Heart right ventricle (tissue), 16 donors: Measurements from ENCODE around the gene ADAMTS2. TPM values are rescaled to one million over a fixed set of nuclear protein-coding genes. Genes with fewer than 3 reads are reported as not detected.
A peak's percentile ranks its signal among the peaks of the same experiment; 100 is the strongest.

ENCODE experiments used
- ATAC-seq, 8 donors: fragments of 200-7000 bp; cut with Tn5 transposase; one replicate each; pipeline ENCODE4 v1.9.1; 2020; ENCODE audit warnings: mild to moderate bottlenecking in 8 of 8, moderate library complexity in 8 of 8, moderate number of reproducible peaks in 1 of 8
- DNase-seq, 2 donors: peaks; one replicate each; pipeline ENCODE4 v3.0.0-alpha.2; 2020
- H3K27ac ChIP-seq, 10 donors: fragments of 200-600 bp; sonication (generic) in 2 of 10; one replicate each; pipeline versions ENCODE4 v1.5.0 to v1.8.0; 2020 to 2022; ENCODE audit warnings: mild to moderate bottlenecking in 3 of 10
- H3K27me3 ChIP-seq, 7 donors: fragments of 200-600 bp; one replicate each; pipeline ENCODE4 v1.8.0; 2021 to 2022; ENCODE audit warnings: mild to moderate bottlenecking in 2 of 7
- H3K36me3 ChIP-seq, 9 donors: fragments of 200-600 bp; sonication (generic) in 1 of 9; one replicate each; pipeline versions ENCODE4 v1.5.0 to v1.8.0; 2020 to 2022; ENCODE audit warnings: mild to moderate bottlenecking in 2 of 9
- H3K4me1 ChIP-seq, 9 donors: fragments of 200-600 bp; sonication (generic) in 1 of 9; one replicate each; pipeline versions ENCODE4 v1.5.0 to v1.8.0; 2020 to 2022; ENCODE audit warnings: mild to moderate bottlenecking in 4 of 9
- H3K4me3 ChIP-seq, 10 donors: fragments of 200-600 bp; sonication (generic) in 2 of 10; one replicate each; pipeline versions ENCODE4 v1.5.0 to v1.8.0; 2020 to 2022; ENCODE audit warnings: mild to moderate bottlenecking in 7 of 10, moderate library complexity in 2 of 10
- H3K9me3 ChIP-seq, 11 donors: fragments of 200-600 bp in 10 of 11; sonication (generic) in 2 of 11; one replicate each; pipeline versions ENCODE4 v1.5.0 to v1.8.0; 2013 to 2022; ENCODE audit warnings: mild to moderate bottlenecking in 2 of 11, control low read depth in 1 of 11, moderate library complexity in 1 of 11
- WGBS, 2 donors: extraction: QIAGEN DNeasy Blood & Tissue Kit; methylation state at CpG; one replicate each; pipeline ENCODE4 v1.1.7; 2013; ENCODE audit warnings: inconsistent platforms in 1 of 2; 5-methylcytosine and 5-hydroxymethylcytosine counted together
- intact Hi-C, 10 donors: fragments of 100-400 bp; cut with DNase I; formaldehyde crosslinking; loops; one replicate each; pipeline versions ENCODE4 v1.11.1 to v1.14.2; 2022
- polyA plus RNA-seq, 2 donors: library from polyadenylated mRNA; stranded (reverse); fragments of 200-250 nt; gene quantifications; one replicate each; pipeline ENCODE4 v1.2.3, GENCODE V29; 2013
- total RNA-seq, 10 donors: library from RNA; stranded (reverse); fragmentation: NEBNext Ultra II Directional in 3 of 10; extraction: Animal tissue kit (Norgen Biotek cat#: 25700) in 3 of 10; gene quantifications; one replicate each; pipeline versions ENCODE4 v1.2.1 to v1.2.4, GENCODE V29; 2021 to 2023
- TF ChIP-seq, protein P1 (sequence below), 9 donors: fragments of 200-600 bp; sonication (generic) in 2 of 9; IDR thresholded peaks; one replicate each; pipeline versions ENCODE4 v1.5.0 to v1.8.0; 2021 to 2022; ENCODE audit warnings: antibody characterized with exemption in 9 of 9, mild to moderate bottlenecking in 5 of 9, moderate library complexity in 1 of 9
- donor health status: Arrhythmogenic right ventricular cardiomyopathy.
- donor health status: ischemic (EF 13 %, LVEDD 7.1; RV severe dilation, severe dysfunction).
- donor health status: healthy with polysubstance abuse.
- donor health status: DM: no; HTN: yes; CAD: no.
- donor health status: DM: no; HTN: no; CAD: no.
- donor health status: ischemic (EF 25% LVEDD 6.9; RV normal size, moderate dysfunction).
- donor health status: ischemic (EF 25% LVEDD 5.7; RV mildly dilated, moderate dysfunction).
- donor health status: healthy.
- donor health status: DM: yes; HTN: yes; CAD: no.
- donor health status: Ischemic cardiomyopathy.
- donor health status: ischemic (EF 35%, LVEDD 5.7; RV mildly dilated, moderate dysfunction).
- donor health status: nonischemic (EF 11% LVEDD 7.7; RV severe dilation, severe dysfunction).
- donor health status: DM: yes; HTN: yes; CAD: no.
- donor health status: PGD.
- donor health status: ischemic (EF 29% LVEDD 5.4; RV normal size, mild dysfunction).
- donor health status: nonischemic (EF 23%, LVEDD 6.1; RV moderate dilation, normal function).

ADAMTS2 gene
- total and polyA plus RNA-seq, 12 donors: 1.7 to 13.5 (median 3.9) TPM

- DNase-seq: no peak
- 47 to 72% methylated on average over 5 of the region's 5 CpGs for WGBS, 2 donors
Measured at GRCh38 chr5:179244044-179244443, 101.2 kb downstream of the ADAMTS2 start.

GRCh38 chr5:179243333-179243732 is 101.9 kb downstream of the ADAMTS2 start:
- Histone ChIP-seq H3K4me1 (peaks cover 0 to 39% (median 11%) of the 10 kb centered on the region in 9 donors), H3K36me3 (no peaks in the 10 kb centered on the region), H3K27ac (peak overlapping the region in 2 of 10 donors; percentile 1 to 19), H3K4me3 (no peak overlapping the region), H3K9me3 (peaks cover 0 to 24% (median 11%) of the 10 kb centered on the region in 11 donors), H3K27me3 (peaks cover 0 to 12% (median 0%) of the 10 kb centered on the region in 7 donors)
- TF ChIP-seq, protein P1, sequence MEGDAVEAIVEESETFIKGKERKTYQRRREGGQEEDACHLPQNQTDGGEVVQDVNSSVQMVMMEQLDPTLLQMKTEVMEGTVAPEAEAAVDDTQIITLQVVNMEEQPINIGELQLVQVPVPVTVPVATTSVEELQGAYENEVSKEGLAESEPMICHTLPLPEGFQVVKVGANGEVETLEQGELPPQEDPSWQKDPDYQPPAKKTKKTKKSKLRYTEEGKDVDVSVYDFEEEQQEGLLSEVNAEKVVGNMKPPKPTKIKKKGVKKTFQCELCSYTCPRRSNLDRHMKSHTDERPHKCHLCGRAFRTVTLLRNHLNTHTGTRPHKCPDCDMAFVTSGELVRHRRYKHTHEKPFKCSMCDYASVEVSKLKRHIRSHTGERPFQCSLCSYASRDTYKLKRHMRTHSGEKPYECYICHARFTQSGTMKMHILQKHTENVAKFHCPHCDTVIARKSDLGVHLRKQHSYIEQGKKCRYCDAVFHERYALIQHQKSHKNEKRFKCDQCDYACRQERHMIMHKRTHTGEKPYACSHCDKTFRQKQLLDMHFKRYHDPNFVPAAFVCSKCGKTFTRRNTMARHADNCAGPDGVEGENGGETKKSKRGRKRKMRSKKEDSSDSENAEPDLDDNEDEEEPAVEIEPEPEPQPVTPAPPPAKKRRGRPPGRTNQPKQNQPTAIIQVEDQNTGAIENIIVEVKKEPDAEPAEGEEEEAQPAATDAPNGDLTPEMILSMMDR (IDR thresholded peaks at IDR 0.05): no peak
- WGBS, 2 donors: 36% methylated on average over 3 of the region's 3 CpGs
- ATAC-seq (peak in 6 of 8 donors; percentile 31 to 68 (median 49)), DNase-seq (no peak)
- intact Hi-C loops: no loop called here

More at GRCh38 chr5:179244044-179244443, 101.2 kb downstream of the ADAMTS2 start:
- ATAC-seq: no peak
- H3K36me3 ChIP-seq: no peaks in the 10 kb centered on the region
- TF ChIP-seq, protein P1 (IDR thresholded peaks at IDR 0.05): no peak
- H3K27ac ChIP-seq: peak overlapping the region in 1 of 10 donors; percentile 19
- H3K27me3 ChIP-seq: peaks cover 0 to 12% (median 0%) of the 10 kb centered on the region in 7 donors
- H3K4me1 ChIP-seq: peaks cover 0 to 39% (median 11%) of the 10 kb centered on the region in 9 donors
- peaks cover 0 to 24% (median 11%) of the 10 kb centered on the region in 11 donors for H3K9me3 ChIP-seq
- no peak overlapping the region for H3K4me3 ChIP-seq
- intact Hi-C loops: no loop called here

GRCh38 chr5:179242676-179243075 is 102.6 kb downstream of the ADAMTS2 start:
- DNase-seq (no peak), ATAC-seq (no peak)
- peaks cover 0 to 39% (median 11%) of the 10 kb centered on the region in 9 donors for H3K4me1 ChIP-seq
- 79 to 86% methylated on average over 6 of the region's 6 CpGs for WGBS, 2 donors
- H3K27me3 ChIP-seq: peaks cover 0 to 15% (median 0%) of the 10 kb centered on the region in 7 donors
- H3K27ac ChIP-seq: peak overlapping the region in 2 of 10 donors; percentile 1 to 36
- H3K36me3 ChIP-seq: no peaks in the 10 kb centered on the region
- TF ChIP-seq, protein P1 (IDR thresholded peaks at IDR 0.05): no peak
- no peak overlapping the region for H3K4me3 ChIP-seq
- intact Hi-C loops: no loop called here
- peaks cover 0 to 19% (median 11%) of the 10 kb centered on the region in 11 donors for H3K9me3 ChIP-seq

GRCh38 chr5:179241764-179242370 is 103.4 kb downstream of the ADAMTS2 start:
- WGBS, 2 donors: 70 to 80% methylated on average over 11 of the region's 11 CpGs
- DNase-seq (no peak), ATAC-seq (peak in 5 of 8 donors; percentile 44 to 68 (median 59))
- peaks cover 0 to 39% (median 11%) of the 10 kb centered on the region in 9 donors for H3K4me1 ChIP-seq
- peaks cover 0 to 15% (median 0%) of the 10 kb centered on the region in 7 donors for H3K27me3 ChIP-seq
- H3K4me3 ChIP-seq: no peak overlapping the region
- intact Hi-C loops: no loop called here
- peak overlapping the region in 2 of 10 donors; percentile 31 to 38 for H3K27ac ChIP-seq
- TF ChIP-seq, protein P1 (IDR thresholded peaks at IDR 0.05): no peak
- H3K9me3 ChIP-seq: peaks cover 0 to 20% (median 10%) of the 10 kb centered on the region in 11 donors
- H3K36me3 ChIP-seq: no peaks in the 10 kb centered on the region
